HepG2 (cell line): ENCODE results near the gene THADA. TPM values are rescaled to one million over a fixed set of nuclear protein-coding genes. Genes with fewer than 3 reads are reported as not detected.
A peak's percentile ranks its signal among the peaks of the same experiment; 100 is the strongest.

ENCODE experiments used
- ARID4A ChIP-seq: sonication (generic); formaldehyde crosslinking; IDR thresholded peaks from 2 replicates; pipeline ENCODE4 v1.5.0; 2020; ENCODE audit warnings: mild to moderate bottlenecking, missing genetic modification reagents, borderline replicate concordance
- CEBPB ChIP-seq: IDR thresholded peaks from 2 replicates; pipeline ENCODE4 v1.6.1; 2011; ENCODE audit warnings: low read depth, low read length, improper control_type of control experiment, borderline replicate concordance
- CENPT ChIP-seq: sonication (generic); formaldehyde crosslinking; IDR thresholded peaks from 2 replicates; pipeline ENCODE4 v1.8.0; 2022; ENCODE audit warnings: low read depth, mild to moderate bottlenecking, moderate library complexity, missing genetic modification reagents
- HDAC2 ChIP-seq: sonication (generic); formaldehyde crosslinking; IDR thresholded peaks from 2 replicates; pipeline ENCODE4 v1.4.0; 2020; ENCODE audit warnings: missing genetic modification reagents
- JARID2 ChIP-seq: sonication (generic); formaldehyde crosslinking; IDR thresholded peaks from 2 replicates; pipeline ENCODE4 v1.8.1; 2023; ENCODE audit warnings: missing genetic modification reagents, inconsistent platforms; ENCODE audit not compliant: insufficient replicate concordance
- MAFG ChIP-seq: sonication (generic); formaldehyde crosslinking; IDR thresholded peaks from 2 replicates; pipeline ENCODE4 v1.5.1; 2020; ENCODE audit warnings: mild to moderate bottlenecking, missing genetic modification reagents
- POLR2AphosphoS5 ChIP-seq: IDR thresholded peaks from 2 replicates; pipeline ENCODE4 v1.6.1; 2012; ENCODE audit warnings: low read depth, low read length
- PTBP1 ChIP-seq: fragments of 200-400 bp; formaldehyde crosslinking; IDR thresholded peaks from 2 replicates; pipeline ENCODE4 v1.6.1; 2018; ENCODE audit warnings: low read length, low read depth; ENCODE audit not compliant: poor library complexity, severe bottlenecking
- SMC3 ChIP-seq: IDR thresholded peaks from 2 replicates; pipeline ENCODE4 v1.6.1; 2011; ENCODE audit warnings: low read length, improper control_type of control experiment
- SP5 ChIP-seq: IDR thresholded peaks from 2 replicates; pipeline ENCODE4 v1.6.1; 2016; ENCODE audit warnings: low read depth, borderline replicate concordance
- TEAD3 ChIP-seq: optimal IDR thresholded peaks from 2 replicates; pipeline ENCODE3; 2016; ENCODE audit warnings: borderline replicate concordance
- THAP11 ChIP-seq: IDR thresholded peaks from 2 replicates; pipeline ENCODE4 v1.6.1; 2016; ENCODE audit warnings: missing biosample characterization, missing genetic modification reagents
- ZBTB42 ChIP-seq: sonication (generic); formaldehyde crosslinking; IDR thresholded peaks from 2 replicates; pipeline ENCODE4 v1.5.0; 2020; ENCODE audit warnings: mild to moderate bottlenecking, missing genetic modification reagents
- ZBTB49 ChIP-seq: sonication (generic); formaldehyde crosslinking; IDR thresholded peaks from 2 replicates; pipeline ENCODE4 v1.4.0; 2020; ENCODE audit warnings: missing genetic modification reagents, borderline replicate concordance
- ZMAT3 ChIP-seq: sonication (generic); formaldehyde crosslinking; conservative IDR thresholded peaks from 2 replicates; pipeline ENCODE4 v1.7.0; 2021; ENCODE audit warnings: missing genetic modification reagents
- ZNF18 ChIP-seq: sonication (generic); formaldehyde crosslinking; IDR thresholded peaks from 2 replicates; pipeline ENCODE4 v1.8.0; 2022; ENCODE audit warnings: mild to moderate bottlenecking, missing genetic modification reagents; ENCODE audit not compliant: insufficient replicate concordance
- ZNF235 ChIP-seq: sonication (generic); formaldehyde crosslinking; IDR thresholded peaks from 2 replicates; pipeline ENCODE4 v1.8.1; 2023; ENCODE audit warnings: mild to moderate bottlenecking, missing genetic modification reagents, borderline replicate concordance
- ZNF350 ChIP-seq: sonication (generic); formaldehyde crosslinking; IDR thresholded peaks from 2 replicates; pipeline ENCODE4 v1.4.0; 2020; ENCODE audit warnings: mild to moderate bottlenecking, low read depth, missing genetic modification reagents, borderline replicate concordance
- ZNF484 ChIP-seq: sonication (generic); formaldehyde crosslinking; IDR thresholded peaks from 2 replicates; pipeline ENCODE4 v1.5.1; 2020; ENCODE audit warnings: mild to moderate bottlenecking, low read depth, missing genetic modification reagents, borderline replicate concordance
- ZNF746 ChIP-seq: sonication (generic); formaldehyde crosslinking; IDR thresholded peaks from 2 replicates; pipeline ENCODE4 v1.8.0; 2022; ENCODE audit warnings: mild to moderate bottlenecking, missing genetic modification reagents
- ZNF776 ChIP-seq: sonication (generic); formaldehyde crosslinking; IDR thresholded peaks from 2 replicates; pipeline ENCODE4 v1.4.0; 2020; ENCODE audit warnings: mild to moderate bottlenecking, missing genetic modification reagents
- polyA plus RNA-seq, 8 experiments: library from polyadenylated mRNA; depleted of rRNA in 3 of 8; stranded (reverse) in 7 of 8; unstranded in 1 of 8; fragments of >200 nt; fragmentation: Illumina TruSeq in 4 of 8; extraction: Trizol in 4 of 8; gene quantifications; 2 replicates each; pipeline versions ENCODE4 v1.2.1 to v1.2.3, GENCODE V29; 2011 to 2016; ENCODE audit warnings: low read depth in 4 of 8, missing spikeins in 1 of 8, mixed read lengths in 1 of 8; ENCODE audit not compliant: insufficient read depth in 1 of 8
- total RNA-seq, 5 experiments: library from RNA; depleted of rRNA; stranded (reverse); fragments of >200 nt; fragmentation: Illumina TruSeq; extraction: Trizol; gene quantifications; 2 replicates each; pipeline ENCODE4 v1.2.3, GENCODE V29; 2016; ENCODE audit warnings: low read depth in 1 of 5

THADA gene
- total and polyA plus RNA-seq, 2 of the 13 experiments (the other 11 are each of a cell fraction or from before 2014, with no cell fraction given), result 12.7 to 21.7 TPM

- TF ChIP-seq ARID4A (CRISPR knock-in tag) (peak; percentile 100), ZNF746 (CRISPR knock-in tag) (no peak; the same call in 1 of the 2 replicates), TEAD3 (CRISPR knock-in tag) (peak; percentile 66), HDAC2 (CRISPR knock-in tag) (peak; percentile 87), ZNF350 (peak; percentile 98), CEBPB (peak; percentile 38; the same call in 1 of the 2 replicates), THAP11 (CRISPR knock-in tag) (peak; percentile 94), PTBP1 (peak; percentile 62), ZBTB49 (CRISPR knock-in tag) (no peak), SMC3 (no peak), MAFG (no peak), ZNF776 (CRISPR knock-in tag) (peak; percentile 86; the same call in 1 of the 2 replicates), ZNF235 (CRISPR knock-in tag) (no peak), JARID2 (CRISPR knock-in tag) (no peak), ZBTB42 (CRISPR knock-in tag) (peak; percentile 93), POLR2AphosphoS5 (peak; percentile 100), ZNF18 (CRISPR knock-in tag) (no peak), CENPT (peak; percentile 91; the same call in 1 of the 2 replicates), SP5 (CRISPR knock-in tag) (no peak), ZMAT3 (CRISPR knock-in tag) (peak; percentile 89), ZNF484 (no peak)
Observed at GRCh38 chr2:43595603-43596412, at the start of gene THADA (continued).
